HL-60 (cell line): Measurements from ENCODE around the gene TGM1.

Source experiments
- CTCF ChIP-seq: IDR thresholded peaks from one replicate; pipeline ENCODE4 v1.5.1; 2011; ENCODE audit warnings: low read length, control low read depth, inconsistent platforms; ENCODE audit not compliant: insufficient read depth
- GABPA ChIP-seq: IDR thresholded peaks from 2 replicates; pipeline ENCODE4 v1.6.1; 2012; ENCODE audit warnings: low read depth
- POLR2AphosphoS5 ChIP-seq: IDR thresholded peaks from 2 replicates; pipeline ENCODE4 v1.6.1; 2012; ENCODE audit warnings: low read depth
- REST ChIP-seq: IDR thresholded peaks from 2 replicates; pipeline ENCODE4 v1.6.1; 2012; ENCODE audit warnings: low read depth; ENCODE audit not compliant: insufficient replicate concordance
- SPI1 ChIP-seq: IDR thresholded peaks from 2 replicates; pipeline ENCODE4 v1.6.1; 2012; ENCODE audit warnings: low read depth, mild to moderate bottlenecking, borderline replicate concordance

- TF ChIP-seq CTCF (no peak), POLR2AphosphoS5 (no peak), GABPA (no peak), REST (no peak), SPI1 (no peak)
These were observed 27.8 kb upstream of the TGM1 start for GRCh38 chr14:24290746-24291145.
